ENCODE measurements around the gene MOXD1.

Gene MOXD1

DNA sequence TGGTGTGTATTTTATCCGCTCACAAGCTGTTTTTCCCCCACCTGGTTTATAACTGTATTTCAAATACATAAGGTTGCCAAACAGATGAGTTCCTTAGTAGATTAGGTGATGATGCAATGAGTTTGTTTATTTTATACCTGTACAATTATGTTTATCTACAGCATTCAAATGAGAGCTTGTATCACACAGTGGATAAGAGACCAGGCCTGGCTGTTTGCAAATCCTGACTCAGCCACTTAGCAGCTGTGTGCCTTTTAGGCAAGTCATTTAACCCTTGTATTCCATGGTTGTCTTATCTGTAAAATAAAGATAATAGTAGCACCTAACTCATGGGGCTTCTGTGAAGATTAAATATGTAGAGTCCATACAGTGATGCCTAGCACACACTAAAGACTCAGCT, 143.7 kb downstream of the MOXD1 start:
- Histone ChIP-seq H3K4me3 (ENCODE audit: severe bottlenecking) (no peak overlapping the region), H3K4me1 (ENCODE audit: insufficient read depth, poor library complexity, severe bottlenecking) (no peaks in the 10 kb centered on the region)
- no peak for ATAC-seq (ENCODE audit: low read depth)

DNA sequence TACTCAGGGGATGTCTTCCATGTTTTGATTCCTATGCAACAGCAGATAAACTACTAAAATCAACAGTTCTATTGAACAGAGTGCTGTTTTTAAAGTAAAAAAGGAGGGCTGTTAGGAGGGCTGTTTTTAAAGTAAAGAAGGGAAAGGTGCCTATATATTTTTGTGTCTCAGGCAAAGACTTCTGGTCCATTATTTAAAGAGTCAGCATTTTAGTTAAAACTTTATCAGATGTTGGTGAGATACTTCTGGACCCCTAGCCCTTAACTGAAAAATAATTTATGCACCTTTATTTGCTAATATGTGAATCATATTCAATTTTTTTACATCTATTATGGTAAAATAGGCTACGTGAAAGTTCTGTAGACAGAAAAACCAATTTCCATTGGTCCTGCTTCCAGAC, 144.8 kb downstream of the MOXD1 start:
- no peak for DNase-seq (ENCODE audit: low spot score)
- Histone ChIP-seq H3K27me3 (ENCODE audit: insufficient read depth, poor library complexity, severe bottlenecking) (no peaks in the 10 kb centered on the region), H3K27ac (ENCODE audit: poor library complexity, severe bottlenecking) (no peak overlapping the region), H3K4me1 (ENCODE audit: insufficient read depth, poor library complexity, severe bottlenecking) (no peaks in the 10 kb centered on the region), H3K9me3 (ENCODE audit: severe bottlenecking) (peaks cover 3% of the 10 kb centered on the region), H3K4me3 (ENCODE audit: severe bottlenecking) (no peak overlapping the region), H3K36me3 (ENCODE audit: low read depth) (no peaks in the 10 kb centered on the region)
- TF ChIP-seq, protein P1, sequence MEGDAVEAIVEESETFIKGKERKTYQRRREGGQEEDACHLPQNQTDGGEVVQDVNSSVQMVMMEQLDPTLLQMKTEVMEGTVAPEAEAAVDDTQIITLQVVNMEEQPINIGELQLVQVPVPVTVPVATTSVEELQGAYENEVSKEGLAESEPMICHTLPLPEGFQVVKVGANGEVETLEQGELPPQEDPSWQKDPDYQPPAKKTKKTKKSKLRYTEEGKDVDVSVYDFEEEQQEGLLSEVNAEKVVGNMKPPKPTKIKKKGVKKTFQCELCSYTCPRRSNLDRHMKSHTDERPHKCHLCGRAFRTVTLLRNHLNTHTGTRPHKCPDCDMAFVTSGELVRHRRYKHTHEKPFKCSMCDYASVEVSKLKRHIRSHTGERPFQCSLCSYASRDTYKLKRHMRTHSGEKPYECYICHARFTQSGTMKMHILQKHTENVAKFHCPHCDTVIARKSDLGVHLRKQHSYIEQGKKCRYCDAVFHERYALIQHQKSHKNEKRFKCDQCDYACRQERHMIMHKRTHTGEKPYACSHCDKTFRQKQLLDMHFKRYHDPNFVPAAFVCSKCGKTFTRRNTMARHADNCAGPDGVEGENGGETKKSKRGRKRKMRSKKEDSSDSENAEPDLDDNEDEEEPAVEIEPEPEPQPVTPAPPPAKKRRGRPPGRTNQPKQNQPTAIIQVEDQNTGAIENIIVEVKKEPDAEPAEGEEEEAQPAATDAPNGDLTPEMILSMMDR (IDR thresholded peaks at IDR 0.05; ENCODE audit: poor library complexity, severe bottlenecking): no peak
- ATAC-seq (ENCODE audit: low read depth): no peak

More for the DNA sequence above, 143.7 kb downstream of the MOXD1 start:
- TF ChIP-seq, protein P1 (IDR thresholded peaks at IDR 0.05; ENCODE audit: poor library complexity, severe bottlenecking): no peak
- Histone ChIP-seq H3K27ac (ENCODE audit: poor library complexity, severe bottlenecking) (no peak overlapping the region), H3K36me3 (ENCODE audit: low read depth) (no peaks in the 10 kb centered on the region), H3K27me3 (ENCODE audit: insufficient read depth, poor library complexity, severe bottlenecking) (no peaks in the 10 kb centered on the region), H3K9me3 (ENCODE audit: severe bottlenecking) (peaks cover 2% of the 10 kb centered on the region)
- no peak for DNase-seq (ENCODE audit: low spot score)

DNA sequence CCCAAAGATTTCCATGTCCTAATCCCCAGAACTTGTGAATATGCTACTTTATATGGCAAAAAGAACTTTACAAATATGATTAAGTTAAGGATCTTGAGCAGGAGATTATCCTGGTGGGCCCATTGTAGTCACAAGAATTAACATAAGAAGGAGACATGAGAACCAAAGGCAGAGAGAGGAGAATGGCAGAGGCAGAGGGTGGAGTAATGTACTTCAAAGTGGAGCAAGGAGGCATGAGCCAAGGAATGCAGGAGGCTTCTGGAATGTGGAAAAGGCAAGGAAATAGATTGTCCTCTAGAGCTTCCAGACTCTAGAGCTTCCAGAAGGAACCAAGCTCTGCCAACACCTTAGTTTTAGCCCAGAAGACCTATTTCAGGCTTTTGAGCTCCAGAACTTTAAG, 147.4 kb downstream of the MOXD1 start:
- TF ChIP-seq, protein P1 (IDR thresholded peaks at IDR 0.05; ENCODE audit: poor library complexity, severe bottlenecking): no peak
- Histone ChIP-seq H3K27ac (ENCODE audit: poor library complexity, severe bottlenecking) (no peak overlapping the region), H3K36me3 (ENCODE audit: low read depth) (no peaks in the 10 kb centered on the region)

DNA sequence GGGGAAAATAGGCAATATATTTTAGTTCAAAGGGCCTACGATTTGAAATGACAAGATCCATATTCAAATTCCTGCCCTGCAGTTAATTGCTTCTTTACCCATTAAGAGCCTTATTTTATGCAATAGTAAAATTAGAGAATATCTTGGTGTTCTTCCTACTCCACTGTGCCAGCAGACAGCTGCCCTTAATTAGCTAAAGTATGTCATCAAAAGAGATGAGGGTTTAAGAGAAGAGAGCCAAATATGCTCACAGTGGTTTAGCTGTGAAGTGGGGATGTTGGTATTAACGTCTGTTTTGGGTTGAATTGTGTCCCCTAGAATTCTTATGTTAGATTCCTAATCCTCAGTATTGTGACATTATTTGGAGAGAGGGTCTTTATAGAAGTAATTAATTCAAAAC, 148.1 kb downstream of the MOXD1 start:
- TF ChIP-seq, protein P1 (IDR thresholded peaks at IDR 0.05; ENCODE audit: poor library complexity, severe bottlenecking): no peak
- Histone ChIP-seq H3K36me3 (ENCODE audit: low read depth) (no peaks in the 10 kb centered on the region), H3K4me3 (ENCODE audit: severe bottlenecking) (no peak overlapping the region), H3K9me3 (ENCODE audit: severe bottlenecking) (peaks cover 3% of the 10 kb centered on the region), H3K4me1 (ENCODE audit: insufficient read depth, poor library complexity, severe bottlenecking) (no peaks in the 10 kb centered on the region), H3K27me3 (ENCODE audit: insufficient read depth, poor library complexity, severe bottlenecking) (no peaks in the 10 kb centered on the region), H3K27ac (ENCODE audit: poor library complexity, severe bottlenecking) (no peak overlapping the region)
- ATAC-seq (ENCODE audit: low read depth) (no peak), DNase-seq (ENCODE audit: low spot score) (no peak)

More for the DNA sequence above, 147.4 kb downstream of the MOXD1 start:
- Histone ChIP-seq H3K4me1 (ENCODE audit: insufficient read depth, poor library complexity, severe bottlenecking) (no peaks in the 10 kb centered on the region), H3K9me3 (ENCODE audit: severe bottlenecking) (peaks cover 3% of the 10 kb centered on the region), H3K4me3 (ENCODE audit: severe bottlenecking) (no peak overlapping the region), H3K27me3 (ENCODE audit: insufficient read depth, poor library complexity, severe bottlenecking) (no peaks in the 10 kb centered on the region)
- DNase-seq (ENCODE audit: low spot score) (no peak), ATAC-seq (ENCODE audit: low read depth) (no peak)

DNA sequence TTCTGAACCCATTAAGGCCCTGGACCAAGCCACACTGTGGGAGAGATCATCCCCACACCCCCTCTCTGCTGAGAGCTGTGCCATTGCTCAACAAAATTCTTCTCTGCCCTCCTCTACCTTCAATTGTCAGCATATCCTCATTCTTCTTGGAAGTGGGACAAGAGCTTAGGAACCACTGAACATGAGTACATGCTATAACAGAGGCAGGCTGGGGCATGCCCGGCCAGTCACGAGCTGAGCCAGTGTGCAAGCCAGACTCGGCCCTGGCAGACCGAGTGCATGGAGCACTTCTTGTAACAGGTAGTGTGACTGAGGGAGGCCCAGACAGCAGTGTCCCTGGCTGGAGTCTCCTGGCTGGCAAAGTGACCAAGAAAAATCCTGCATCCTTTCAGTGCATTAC, 149.2 kb downstream of the MOXD1 start:
- Histone ChIP-seq H3K9me3 (ENCODE audit: severe bottlenecking) (peaks cover 3% of the 10 kb centered on the region), H3K4me3 (ENCODE audit: severe bottlenecking) (no peak overlapping the region), H3K27ac (ENCODE audit: poor library complexity, severe bottlenecking) (no peak overlapping the region), H3K36me3 (ENCODE audit: low read depth) (no peaks in the 10 kb centered on the region), H3K4me1 (ENCODE audit: insufficient read depth, poor library complexity, severe bottlenecking) (no peaks in the 10 kb centered on the region), H3K27me3 (ENCODE audit: insufficient read depth, poor library complexity, severe bottlenecking) (no peaks in the 10 kb centered on the region)
- ATAC-seq (ENCODE audit: low read depth) (no peak), DNase-seq (ENCODE audit: low spot score) (no peak)
- TF ChIP-seq, protein P1 (IDR thresholded peaks at IDR 0.05; ENCODE audit: poor library complexity, severe bottlenecking): no peak

Measured in RWPE2 (cell line).